ENCODE data around the gene GPRIN3.

DNA sequence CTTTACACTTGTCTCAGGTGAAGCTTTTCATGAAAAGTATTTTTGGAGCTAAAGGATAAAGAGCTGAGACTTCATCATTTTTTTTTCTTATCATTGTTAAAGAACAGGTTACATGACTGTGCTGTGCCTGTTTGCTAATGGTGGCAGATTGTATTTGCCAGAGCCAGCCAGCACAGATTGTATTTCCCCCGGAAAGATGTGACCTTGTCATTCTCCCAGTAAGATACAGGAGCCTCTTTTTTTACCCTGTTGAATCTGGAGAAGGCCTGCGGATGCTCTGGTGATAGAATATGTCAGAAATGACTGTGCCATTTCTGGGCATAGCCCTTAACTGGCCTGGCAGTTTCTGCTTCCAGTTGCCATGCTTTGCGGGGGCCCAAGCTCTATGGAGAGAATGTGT, 91.9 kb downstream of the GPRIN3 start:
- TF ChIP-seq, protein P1, sequence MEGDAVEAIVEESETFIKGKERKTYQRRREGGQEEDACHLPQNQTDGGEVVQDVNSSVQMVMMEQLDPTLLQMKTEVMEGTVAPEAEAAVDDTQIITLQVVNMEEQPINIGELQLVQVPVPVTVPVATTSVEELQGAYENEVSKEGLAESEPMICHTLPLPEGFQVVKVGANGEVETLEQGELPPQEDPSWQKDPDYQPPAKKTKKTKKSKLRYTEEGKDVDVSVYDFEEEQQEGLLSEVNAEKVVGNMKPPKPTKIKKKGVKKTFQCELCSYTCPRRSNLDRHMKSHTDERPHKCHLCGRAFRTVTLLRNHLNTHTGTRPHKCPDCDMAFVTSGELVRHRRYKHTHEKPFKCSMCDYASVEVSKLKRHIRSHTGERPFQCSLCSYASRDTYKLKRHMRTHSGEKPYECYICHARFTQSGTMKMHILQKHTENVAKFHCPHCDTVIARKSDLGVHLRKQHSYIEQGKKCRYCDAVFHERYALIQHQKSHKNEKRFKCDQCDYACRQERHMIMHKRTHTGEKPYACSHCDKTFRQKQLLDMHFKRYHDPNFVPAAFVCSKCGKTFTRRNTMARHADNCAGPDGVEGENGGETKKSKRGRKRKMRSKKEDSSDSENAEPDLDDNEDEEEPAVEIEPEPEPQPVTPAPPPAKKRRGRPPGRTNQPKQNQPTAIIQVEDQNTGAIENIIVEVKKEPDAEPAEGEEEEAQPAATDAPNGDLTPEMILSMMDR (conservative IDR thresholded peaks at IDR 0.05; ENCODE audit: low read depth in 2 of 2), result no peak
- TF ChIP-seq POLR2AphosphoS5 (IDR thresholded peaks at IDR 0.05; ENCODE audit: low read depth) (no peak), EZH2 (IDR thresholded peaks at IDR 0.05; ENCODE audit: low read depth, unreplicated experiment) (no peak), EZH2phosphoT487 (IDR thresholded peaks at IDR 0.05; ENCODE audit: unreplicated experiment) (no peak), ZNF331 (CRISPR knock-in tag; IDR thresholded peaks at IDR 0.05; ENCODE audit: low read depth) (no peak), CREB1 (CRISPR knock-in tag; IDR thresholded peaks at IDR 0.05; ENCODE audit: low read depth) (no peak)
- TF ChIP-seq, protein P2, sequence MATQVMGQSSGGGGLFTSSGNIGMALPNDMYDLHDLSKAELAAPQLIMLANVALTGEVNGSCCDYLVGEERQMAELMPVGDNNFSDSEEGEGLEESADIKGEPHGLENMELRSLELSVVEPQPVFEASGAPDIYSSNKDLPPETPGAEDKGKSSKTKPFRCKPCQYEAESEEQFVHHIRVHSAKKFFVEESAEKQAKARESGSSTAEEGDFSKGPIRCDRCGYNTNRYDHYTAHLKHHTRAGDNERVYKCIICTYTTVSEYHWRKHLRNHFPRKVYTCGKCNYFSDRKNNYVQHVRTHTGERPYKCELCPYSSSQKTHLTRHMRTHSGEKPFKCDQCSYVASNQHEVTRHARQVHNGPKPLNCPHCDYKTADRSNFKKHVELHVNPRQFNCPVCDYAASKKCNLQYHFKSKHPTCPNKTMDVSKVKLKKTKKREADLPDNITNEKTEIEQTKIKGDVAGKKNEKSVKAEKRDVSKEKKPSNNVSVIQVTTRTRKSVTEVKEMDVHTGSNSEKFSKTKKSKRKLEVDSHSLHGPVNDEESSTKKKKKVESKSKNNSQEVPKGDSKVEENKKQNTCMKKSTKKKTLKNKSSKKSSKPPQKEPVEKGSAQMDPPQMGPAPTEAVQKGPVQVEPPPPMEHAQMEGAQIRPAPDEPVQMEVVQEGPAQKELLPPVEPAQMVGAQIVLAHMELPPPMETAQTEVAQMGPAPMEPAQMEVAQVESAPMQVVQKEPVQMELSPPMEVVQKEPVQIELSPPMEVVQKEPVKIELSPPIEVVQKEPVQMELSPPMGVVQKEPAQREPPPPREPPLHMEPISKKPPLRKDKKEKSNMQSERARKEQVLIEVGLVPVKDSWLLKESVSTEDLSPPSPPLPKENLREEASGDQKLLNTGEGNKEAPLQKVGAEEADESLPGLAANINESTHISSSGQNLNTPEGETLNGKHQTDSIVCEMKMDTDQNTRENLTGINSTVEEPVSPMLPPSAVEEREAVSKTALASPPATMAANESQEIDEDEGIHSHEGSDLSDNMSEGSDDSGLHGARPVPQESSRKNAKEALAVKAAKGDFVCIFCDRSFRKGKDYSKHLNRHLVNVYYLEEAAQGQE (IDR thresholded peaks at IDR 0.05; ENCODE audit: unreplicated experiment), result no peak

All from GM23338 (cell line).